D721Med (cell line): ENCODE data around the gene GRK2.

ENCODE experiments used
- DNase-seq: peaks from one replicate; pipeline ENCODE4 v3.0.0; 2011; ENCODE audit warnings: low spot score; ENCODE audit not compliant: insufficient read length
- FAIRE-seq: peaks from 2 replicates; lab custom pipeline; 2011; peaks lifted over from hg19 to GRCh38; lab: Jason Lieb, UNC
- CTCF ChIP-seq: IDR thresholded peaks from 2 replicates; pipeline ENCODE4 v1.5.1; 2012; ENCODE audit warnings: mild to moderate bottlenecking, control low read depth; ENCODE audit not compliant: insufficient read depth; ENCODE audit errors: missing control alignments

Gene GRK2

GRCh38 chr11:67276781-67277230 is 10.5 kb downstream of the GRK2 start:
- FAIRE-seq (no peak), DNase-seq (no peak)

GRCh38 chr11:67277231-67277961 is 11.1 kb downstream of the GRK2 start:
- DNase-seq (no peak), FAIRE-seq (no peak)
- no peak for TF ChIP-seq CTCF

More at GRCh38 chr11:67276781-67277230, 10.5 kb downstream of the GRK2 start:
- no peak for TF ChIP-seq CTCF

GRCh38 chr11:67278135-67278938 is 12.1 kb downstream of the GRK2 start:
- DNase-seq (no peak), FAIRE-seq (no peak)
- TF ChIP-seq CTCF = no peak

- DNase-seq = no peak
- FAIRE-seq = no peak
Observed at GRCh38 chr11:67278939-67279588, 12.8 kb downstream of the GRK2 start.

GRCh38 chr11:67279589-67280340 is 13.5 kb downstream of the GRK2 start:
- no peak for TF ChIP-seq CTCF
- no peak for DNase-seq
- no peak for FAIRE-seq

More at GRCh38 chr11:67278939-67279588, 12.8 kb downstream of the GRK2 start:
- no peak for TF ChIP-seq CTCF

- FAIRE-seq = no peak
- DNase-seq = no peak
- TF ChIP-seq CTCF = no peak
Observed at GRCh38 chr11:67280341-67280787, 14.1 kb downstream of the GRK2 start.
